Fibroblast of skin of abdomen (primary cell): ENCODE results near the gene BCL2.
A peak's percentile ranks its signal among the peaks of the same experiment; 100 is the strongest.

ENCODE experiments used
- DNase-seq: peaks from one replicate; pipeline ENCODE4 v3.0.0-alpha.2; 2013

The BCL2 gene

DNA sequence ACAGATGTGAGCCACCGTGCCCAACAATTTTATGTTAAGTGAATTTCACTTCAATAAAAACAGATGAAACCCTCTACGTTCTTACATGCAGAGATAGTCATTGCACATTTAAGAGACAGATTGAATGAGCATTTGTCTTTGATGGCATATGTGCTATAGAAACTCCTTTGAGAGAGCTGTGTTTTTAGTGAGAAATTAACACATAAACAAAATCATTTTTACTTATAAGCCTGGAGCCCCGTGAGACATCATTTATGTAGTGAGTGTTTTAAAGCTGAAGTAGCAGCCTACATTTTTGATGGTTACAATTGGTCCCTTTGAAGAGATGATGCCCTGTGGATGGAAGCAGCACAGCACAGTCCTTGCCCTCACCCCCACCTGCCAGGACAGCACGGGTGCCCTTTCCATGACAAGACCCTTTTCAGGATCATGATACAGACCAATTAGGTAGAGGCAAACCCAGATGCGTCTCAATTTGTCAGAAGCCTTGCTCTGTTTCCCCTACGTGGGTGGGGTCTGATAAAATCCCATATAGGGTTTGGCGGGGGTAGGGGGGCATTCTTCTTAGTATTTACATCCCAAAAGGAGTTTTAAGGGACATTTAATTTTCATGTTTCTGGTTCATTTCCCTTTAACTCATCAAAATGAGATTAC lies 237.1 kb downstream of the BCL2 start:
- DNase-seq: no peak

DNA sequence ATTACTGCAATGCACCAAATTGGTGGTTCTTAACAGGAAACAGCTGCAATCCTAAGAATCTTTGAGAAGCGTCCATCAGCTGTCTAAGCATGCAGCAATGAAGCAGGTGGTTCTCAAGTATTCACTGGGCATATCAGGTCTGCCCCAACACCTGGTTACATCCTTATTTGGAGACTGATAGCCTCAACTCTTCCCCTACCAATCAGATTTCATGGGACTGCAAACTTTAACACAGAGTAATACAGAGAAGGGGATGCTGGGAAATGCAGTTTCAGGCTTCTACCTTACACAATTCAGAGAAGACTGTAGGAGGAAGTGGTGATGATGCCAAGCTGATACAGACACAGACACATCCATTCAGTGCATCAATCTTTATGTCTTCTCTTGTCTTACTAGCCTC lies 240.5 kb downstream of the BCL2 start:
- no peak for DNase-seq

DNA sequence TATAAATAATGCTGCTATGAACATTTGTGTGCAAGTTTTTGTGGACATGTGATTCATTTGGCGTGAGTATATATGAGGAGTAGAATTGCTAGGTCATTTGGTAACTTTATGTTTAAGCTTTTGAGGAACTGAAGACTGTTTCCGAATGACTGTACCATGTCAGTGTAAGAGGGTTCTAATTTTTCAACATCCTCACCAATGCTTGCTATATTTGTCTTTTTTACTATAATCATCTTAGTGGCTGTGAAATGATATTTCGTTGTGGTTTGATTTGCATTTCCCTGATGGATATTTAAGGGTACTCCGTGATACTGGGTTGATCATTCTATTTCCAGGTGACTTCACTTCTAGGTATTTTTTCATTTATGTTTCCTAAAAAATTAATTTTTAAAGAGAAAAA lies 241.1 kb downstream of the BCL2 start:
- DNase-seq: no peak

DNA sequence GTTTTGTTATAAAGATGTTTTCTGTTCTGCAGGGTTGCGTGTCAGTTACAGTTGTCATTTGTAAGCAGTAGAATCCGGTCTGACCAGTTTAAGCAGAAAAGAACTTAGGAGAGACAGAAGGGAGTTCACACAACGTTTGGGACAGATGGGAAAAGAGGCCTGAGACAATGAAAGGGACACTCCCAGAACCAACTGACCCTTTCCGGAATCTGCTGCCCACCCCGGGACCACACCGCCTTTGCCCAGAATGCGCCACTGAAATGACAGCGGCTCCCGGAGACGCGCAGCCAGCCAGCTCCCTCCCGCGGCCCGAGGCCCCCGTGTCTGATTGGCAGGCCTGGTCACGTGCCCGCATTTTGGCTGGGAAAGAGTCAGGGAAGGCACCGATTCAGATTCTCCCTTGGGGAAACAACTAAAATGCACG lies 244.6 kb downstream of the BCL2 start:
- DNase-seq: peak; percentile 39

DNA sequence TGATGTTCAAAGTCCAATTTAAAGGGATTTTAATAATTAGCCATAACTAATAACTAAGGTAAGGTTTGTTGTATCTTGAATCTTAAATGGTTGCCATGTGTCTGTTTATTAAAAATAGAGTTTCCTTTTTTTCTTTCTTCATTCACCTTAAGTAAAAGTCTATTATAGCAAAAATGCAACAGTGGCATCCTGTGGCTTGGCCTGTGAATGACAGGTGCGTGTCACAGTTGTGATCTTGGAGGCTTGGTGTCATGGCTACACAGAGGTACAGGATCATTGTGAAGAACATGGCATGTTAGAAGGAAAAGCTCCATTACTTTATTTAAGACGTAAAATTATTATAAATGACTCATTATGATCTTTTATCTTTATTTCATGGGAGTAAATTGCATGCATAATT lies 246.1 kb downstream of the BCL2 start:
- no peak for DNase-seq
